A549 (cell line): Measurements from ENCODE around the gene SLCO4A1. TPM values are rescaled to one million over a fixed set of nuclear protein-coding genes. Genes with fewer than 3 reads are reported as not detected.

Experiments
- ATAC-seq, 2 experiments: fragments of 200-7000 bp in 1 of 2; fragments of >200 bp in 1 of 2; cut with Nextera tagmentation in 1 of 2; cut with Tn5 transposase in 1 of 2; 3 replicates each; pipeline versions ENCODE4 v1.8.0 to v1.9.1; 2018 to 2020; ENCODE audit warnings: mild to moderate bottlenecking in 1 of 2, moderate library complexity in 1 of 2
- CTCF ChIA-PET: fragments of 300-600 bp; sonication (Branson Sonifier 250); formaldehyde crosslinking; extraction: SDS; loops from one replicate; lab custom pipeline; 2021; ENCODE audit warnings: antibody characterized with exemption, inconsistent platforms; lab: Yijun Ruan, JAX
- POLR2A ChIA-PET: fragments of 350-600 bp; formaldehyde crosslinking; extraction: SDS; loops from one replicate; lab custom pipeline; 2021; ENCODE audit warnings: antibody characterized with exemption, inconsistent platforms; lab: Yijun Ruan, JAX
- DNase-seq, 2 experiments: peaks; one replicate each; pipeline versions ENCODE4 v3.0.0 to v3.0.0-alpha.2; 2011 to 2016; ENCODE audit warnings: low read depth in 1 of 2, low spot score in 1 of 2
- FAIRE-seq: peaks from 2 replicates; lab custom pipeline; 2011; peaks lifted over from hg19 to GRCh38; lab: Jason Lieb, UNC
- H3K27ac ChIP-seq, 2 experiments: fragments of >200 bp; sonication (Bioruptor Twin); formaldehyde crosslinking; 3 replicates each; pipeline ENCODE4 v1.5.1; 2016 to 2017
- H3K4me1 ChIP-seq: fragments of >200 bp; sonication (Bioruptor Twin); formaldehyde crosslinking; 3 replicates; pipeline ENCODE4 v1.6.1; 2016
- H3K4me2 ChIP-seq: fragments of >200 bp; sonication (Bioruptor Twin); formaldehyde crosslinking; 3 replicates; pipeline ENCODE4 v1.6.1; 2016
- H3K4me3 ChIP-seq: fragments of >200 bp; sonication (Bioruptor Twin); formaldehyde crosslinking; 3 replicates; pipeline ENCODE4 v1.5.1; 2016
- H3K9me3 ChIP-seq: fragments of >200 bp; sonication (Bioruptor Twin); formaldehyde crosslinking; 3 replicates; pipeline ENCODE4 v1.6.1; 2016
- CTCF ChIP-seq: fragments of >200 bp; sonication (Bioruptor Twin); formaldehyde crosslinking; IDR thresholded peaks from 3 replicates; pipeline ENCODE4 v1.5.1; 2016
- EHF ChIP-seq: fragments of 250-450 bp; sonication (Bioruptor Pico); IDR thresholded peaks from 2 replicates; pipeline ENCODE4 v1.5.0; 2020; ENCODE audit warnings: mild to moderate bottlenecking
- ELK1 ChIP-seq: fragments of 150-350 bp; IDR thresholded peaks from 2 replicates; pipeline ENCODE4 v1.6.1; 2014; ENCODE audit warnings: low read depth, mild to moderate bottlenecking, low read length
- EP300 ChIP-seq, 2 experiments: fragments of >200 bp; sonication (Bioruptor Twin); formaldehyde crosslinking; IDR thresholded peaks; 2 replicates in 1 of 2; 3 replicates in 1 of 2; pipeline ENCODE4 v1.6.1; 2016 to 2017
- ESRRA ChIP-seq: fragments of 150-350 bp; IDR thresholded peaks from 2 replicates; pipeline ENCODE4 v1.6.1; 2014; ENCODE audit warnings: mild to moderate bottlenecking, low read length, borderline replicate concordance
- FOXS1 ChIP-seq: fragments of 250-450 bp; sonication (Bioruptor Pico); IDR thresholded peaks from 2 replicates; pipeline ENCODE4 v1.5.0; 2020; ENCODE audit warnings: mild to moderate bottlenecking, moderate library complexity
- HEYL ChIP-seq: fragments of 250-450 bp; sonication (Bioruptor Pico); IDR thresholded peaks from 2 replicates; pipeline ENCODE4 v1.8.0; 2021; ENCODE audit warnings: mild to moderate bottlenecking, moderate library complexity
- HOXA7 ChIP-seq: fragments of 250-450 bp; sonication (Bioruptor Pico); IDR thresholded peaks from 2 replicates; pipeline ENCODE4 v1.5.0; 2020; ENCODE audit warnings: mild to moderate bottlenecking, moderate library complexity
- HOXB5 ChIP-seq: fragments of 250-450 bp; sonication (Bioruptor Pico); IDR thresholded peaks from 2 replicates; pipeline ENCODE4 v1.5.0; 2020; ENCODE audit warnings: mild to moderate bottlenecking, moderate library complexity
- JUN ChIP-seq, 2 experiments: fragments of >200 bp; sonication (Bioruptor Twin); formaldehyde crosslinking; IDR thresholded peaks; 2 replicates in 1 of 2; 3 replicates in 1 of 2; pipeline ENCODE4 v1.6.1; 2016 to 2017
- JUNB ChIP-seq: fragments of >200 bp; sonication (Bioruptor Twin); formaldehyde crosslinking; IDR thresholded peaks from 2 replicates; pipeline ENCODE4 v1.6.1; 2016
- KDM1A ChIP-seq: fragments of 200-600 bp; sonication (generic); IDR thresholded peaks from 2 replicates; pipeline ENCODE4 v1.6.1; 2016; ENCODE audit warnings: low read depth, mild to moderate bottlenecking
- KDM5A ChIP-seq: fragments of 200-600 bp; sonication (generic); IDR thresholded peaks from 2 replicates; pipeline ENCODE4 v1.6.1; 2016; ENCODE audit warnings: antibody characterized with exemption, mild to moderate bottlenecking
- MYC ChIP-seq: IDR thresholded peaks from 2 replicates; pipeline ENCODE4 v1.6.1; 2012; ENCODE audit warnings: mild to moderate bottlenecking, inconsistent platforms, low read length, improper control_type of control experiment, borderline replicate concordance
- NFE2L2 ChIP-seq: fragments of 150-350 bp; conservative IDR thresholded peaks from 2 replicates; pipeline ENCODE4 v1.6.1; 2014; ENCODE audit warnings: low read length
- NR3C1 ChIP-seq: fragments of >200 bp; sonication (Bioruptor Twin); formaldehyde crosslinking; IDR thresholded peaks from 3 replicates; pipeline ENCODE4 v1.6.1; 2017
- POLR2AphosphoS2 ChIP-seq: conservative IDR thresholded peaks from 2 replicates; pipeline ENCODE4 v1.6.1; 2012; ENCODE audit warnings: low read length, improper control_type of control experiment, inconsistent platforms
- RAD21 ChIP-seq, 2 experiments: fragments of >200 bp in 1 of 2; sonication (Bioruptor Twin) in 1 of 2; formaldehyde crosslinking in 1 of 2; IDR thresholded peaks in 1 of 2; conservative IDR thresholded peaks in 1 of 2; 2 replicates in 1 of 2; 3 replicates in 1 of 2; pipeline ENCODE4 v1.6.1; 2012 to 2018; ENCODE audit warnings: inconsistent platforms in 1 of 2
- RFX5 ChIP-seq: fragments of 450-650 bp; IDR thresholded peaks from 2 replicates; pipeline ENCODE4 v1.7.1; 2014; ENCODE audit warnings: antibody characterized with exemption, mild to moderate bottlenecking, moderate library complexity
- TFCP2L1 ChIP-seq: fragments of 250-450 bp; sonication (Bioruptor Pico); IDR thresholded peaks from 2 replicates; pipeline ENCODE4 v1.5.0; 2021; ENCODE audit warnings: mild to moderate bottlenecking
- ZSCAN20 ChIP-seq: fragments of 250-450 bp; sonication (Bioruptor Pico); IDR thresholded peaks from 2 replicates; pipeline ENCODE4 v1.8.0; 2022; ENCODE audit warnings: mild to moderate bottlenecking, moderate library complexity
- WGBS: methylation state at CpG from one replicate; pipeline ENCODE4 v1.1.6; 2017; ENCODE audit errors: missing lambda C conversion rate; 5-methylcytosine and 5-hydroxymethylcytosine counted together
- polyA plus RNA-seq, 4 experiments: library from polyadenylated mRNA; depleted of rRNA in 3 of 4; stranded (reverse); fragments of >200 nt; fragmentation: RNase III in 1 of 4; extraction: RNeasy Plus Mini Kit Qiagen cat#74134 plus additional on column Dnase treatment in 1 of 4; gene quantifications; 2 replicates in 3 of 4; 3 replicates in 1 of 4; pipeline ENCODE4 v1.2.3, GENCODE V29; 2011 to 2017
- TF ChIP-seq, protein P1 (sequence below): fragments of 450-650 bp; IDR thresholded peaks from 2 replicates; pipeline ENCODE4 v1.6.1; 2014; ENCODE audit warnings: antibody characterized with exemption

Gene SLCO4A1
- polyA plus RNA-seq, 2 of the 4 experiments (the other 2 are of a cell fraction) = 1.3 to 11.2 TPM

DNA sequence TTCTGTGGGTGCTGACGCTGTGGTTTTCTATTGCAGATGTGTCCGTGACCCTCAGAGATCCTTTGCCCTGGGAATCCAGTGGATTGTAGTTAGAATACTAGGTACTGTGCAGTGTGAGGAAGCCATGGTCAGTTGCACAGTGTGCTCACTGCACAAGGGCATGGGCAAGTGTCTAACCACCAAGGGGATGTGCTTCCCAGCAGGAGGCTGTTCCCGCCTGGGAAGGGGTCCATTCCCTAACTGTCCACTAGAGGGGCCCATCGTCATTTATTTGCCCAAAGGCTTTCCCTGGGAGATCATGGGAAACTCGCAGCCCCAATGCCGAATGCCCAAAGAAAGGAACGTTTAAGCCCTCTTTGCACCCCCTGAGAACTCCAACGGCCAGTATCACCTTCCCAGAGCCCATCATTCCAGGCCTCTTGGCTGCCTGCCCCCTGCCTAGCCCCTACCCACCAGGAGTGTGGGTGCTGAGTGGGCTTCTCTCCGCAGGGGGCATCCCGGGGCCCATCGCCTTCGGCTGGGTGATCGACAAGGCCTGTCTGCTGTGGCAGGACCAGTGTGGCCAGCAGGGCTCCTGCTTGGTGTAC is 26.2 kb downstream of the SLCO4A1 start (continued):
- peak; percentile 88 for TF ChIP-seq CTCF
- no peak for TF ChIP-seq POLR2AphosphoS2
- no peak for TF ChIP-seq NR3C1
- TF ChIP-seq, all 56 proteins: peak for 4

DNA sequence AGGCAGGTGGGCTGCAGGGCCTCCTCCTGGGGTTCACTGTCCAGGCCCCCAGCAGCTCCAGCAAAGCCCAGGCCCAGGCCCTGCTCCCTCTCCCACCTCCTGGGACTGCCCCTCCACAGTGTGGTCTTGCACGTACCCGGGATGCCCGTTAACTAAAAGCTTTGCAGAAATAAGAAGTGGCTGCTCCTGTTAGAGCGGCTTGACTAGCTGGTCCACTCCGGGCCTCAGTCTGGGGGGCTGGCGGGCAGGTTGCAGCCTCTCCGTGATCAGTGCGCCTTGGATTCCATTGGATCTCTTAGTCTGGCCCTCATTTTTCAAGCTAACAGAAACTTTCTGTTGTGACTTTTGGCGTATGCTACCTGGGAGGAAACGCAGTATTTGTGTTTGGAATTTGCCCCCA is 26.9 kb downstream of the SLCO4A1 start:
- no peak overlapping the region for H3K4me2 ChIP-seq
- ChIA-PET CTCF (interaction anchor here (0.6 to 15.7 kb wide), 26 partner anchors 9 to 159 kb away, joined by 3 to 311 read pairs (median 4); partner anchors contain the start of gene OGFR), POLR2A (no interaction called here)
- no peaks in the 10 kb centered on the region for H3K9me3 ChIP-seq
- H3K4me3 ChIP-seq = no peak overlapping the region
- DNase-seq (no peak), FAIRE-seq (no peak), ATAC-seq (no peak)
- WGBS = 83% methylated on average over 10 of the region's 10 CpGs
- H3K27ac ChIP-seq = no peak overlapping the region
- TF ChIP-seq TFCP2L1 (CRISPR knock-in tag) (no peak), ZSCAN20 (no peak), RAD21 (conservative IDR thresholded peaks at IDR 0.05 in 1 of 2, IDR thresholded peaks at IDR 0.05 in 1 of 2) (no peak), EHF (CRISPR knock-in tag) (no peak), HOXA7 (CRISPR knock-in tag) (no peak), MYC (no peak), JUNB (no peak), ESRRA (no peak), FOXS1 (CRISPR knock-in tag) (no peak), KDM5A (no peak), ELK1 (no peak)
- TF ChIP-seq, protein P1, sequence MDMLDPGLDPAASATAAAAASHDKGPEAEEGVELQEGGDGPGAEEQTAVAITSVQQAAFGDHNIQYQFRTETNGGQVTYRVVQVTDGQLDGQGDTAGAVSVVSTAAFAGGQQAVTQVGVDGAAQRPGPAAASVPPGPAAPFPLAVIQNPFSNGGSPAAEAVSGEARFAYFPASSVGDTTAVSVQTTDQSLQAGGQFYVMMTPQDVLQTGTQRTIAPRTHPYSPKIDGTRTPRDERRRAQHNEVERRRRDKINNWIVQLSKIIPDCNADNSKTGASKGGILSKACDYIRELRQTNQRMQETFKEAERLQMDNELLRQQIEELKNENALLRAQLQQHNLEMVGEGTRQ = no peak
- H3K4me1 ChIP-seq = no peaks in the 10 kb centered on the region

- H3K4me3 ChIP-seq = no peak overlapping the region
- H3K9me3 ChIP-seq = no peaks in the 10 kb centered on the region
- H3K4me1 ChIP-seq = no peaks in the 10 kb centered on the region
- POLR2A ChIA-PET = no interaction called here
- DNase-seq (no peak), FAIRE-seq (no peak), ATAC-seq (no peak)
- H3K4me2 ChIP-seq = no peak overlapping the region
- CTCF ChIA-PET = interaction anchor here (0.6 to 15.7 kb wide), 16 partner anchors 8 to 158 kb away, joined by 3 to 311 read pairs (median 4); partner anchors contain the start of gene OGFR
- no peak overlapping the region for H3K27ac ChIP-seq
- TF ChIP-seq JUN (IDR thresholded peaks at IDR 0.05) (no peak), FOXS1 (CRISPR knock-in tag) (no peak), HEYL (CRISPR knock-in tag) (no peak), NFE2L2 (no peak), KDM1A (no peak), HOXB5 (CRISPR knock-in tag) (no peak), RFX5 (no peak), EP300 (IDR thresholded peaks at IDR 0.05) (no peak), CTCF (no peak)
- 97% methylated on average over 14 of the region's 14 CpGs for WGBS
These were observed 27.9 kb downstream of the SLCO4A1 start for GRCh38 chr20:62670156-62670555.
